ENCODE data around the gene NANS. TPM values are rescaled to one million over a fixed set of nuclear protein-coding genes. Genes with fewer than 3 reads are reported as not detected.

NANS gene
- total RNA-seq, 1 experiment from 2014 or later = 40.4 TPM

DNA sequence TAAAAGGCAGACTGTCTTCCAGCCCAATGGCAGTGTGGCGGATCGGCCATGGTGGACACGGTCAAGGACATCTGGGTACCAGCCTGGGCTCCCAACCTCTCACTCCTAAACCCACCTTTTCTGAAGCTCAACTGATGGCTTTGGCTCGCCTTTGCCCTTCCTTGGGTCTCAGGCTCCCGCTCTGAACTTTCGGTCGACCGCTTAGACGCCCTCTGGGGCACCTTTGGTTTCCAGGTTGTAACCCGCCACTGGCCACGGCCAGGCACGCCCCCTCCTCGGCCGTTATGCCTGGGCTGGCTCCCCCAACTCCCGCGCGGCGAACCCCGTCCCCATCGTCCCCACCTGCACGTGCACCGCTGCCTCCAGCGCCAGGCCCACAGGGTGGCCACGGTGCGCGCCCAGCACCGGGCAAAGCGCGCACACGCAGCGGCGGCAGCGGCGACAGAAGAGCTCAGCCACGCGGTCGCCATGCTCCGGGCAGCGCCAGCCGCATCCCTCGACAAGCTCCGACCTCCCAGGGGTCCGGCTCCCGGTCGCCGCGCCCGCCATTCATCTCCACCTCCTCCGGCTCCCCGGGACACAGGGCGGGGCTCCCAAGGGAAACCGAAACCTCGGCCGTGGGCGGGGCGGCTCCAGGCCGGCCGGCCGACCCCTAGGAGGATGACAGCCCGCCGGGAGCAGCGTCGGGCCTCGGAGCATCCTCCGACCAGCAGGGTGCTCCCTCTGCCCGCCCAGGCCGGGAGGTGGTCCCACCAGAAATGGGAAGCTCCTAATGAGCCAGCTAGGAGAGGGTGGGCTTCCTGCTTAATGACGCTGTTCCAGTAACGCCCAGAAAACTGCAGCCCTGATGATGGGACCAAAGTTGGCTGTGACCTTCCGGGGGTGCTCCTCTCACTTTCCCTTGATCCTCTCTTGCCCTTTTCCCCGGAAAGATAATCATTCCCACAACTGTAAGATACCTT, 62.4 kb downstream of the NANS start, which contains the start of gene TRIM14:
Gene TRIM14 (minus strand): TSS at position 583 of the 962 bp plus-strand sequence. CDS start 34 bp downstream, at position 549.
- TF ChIP-seq, protein P1, sequence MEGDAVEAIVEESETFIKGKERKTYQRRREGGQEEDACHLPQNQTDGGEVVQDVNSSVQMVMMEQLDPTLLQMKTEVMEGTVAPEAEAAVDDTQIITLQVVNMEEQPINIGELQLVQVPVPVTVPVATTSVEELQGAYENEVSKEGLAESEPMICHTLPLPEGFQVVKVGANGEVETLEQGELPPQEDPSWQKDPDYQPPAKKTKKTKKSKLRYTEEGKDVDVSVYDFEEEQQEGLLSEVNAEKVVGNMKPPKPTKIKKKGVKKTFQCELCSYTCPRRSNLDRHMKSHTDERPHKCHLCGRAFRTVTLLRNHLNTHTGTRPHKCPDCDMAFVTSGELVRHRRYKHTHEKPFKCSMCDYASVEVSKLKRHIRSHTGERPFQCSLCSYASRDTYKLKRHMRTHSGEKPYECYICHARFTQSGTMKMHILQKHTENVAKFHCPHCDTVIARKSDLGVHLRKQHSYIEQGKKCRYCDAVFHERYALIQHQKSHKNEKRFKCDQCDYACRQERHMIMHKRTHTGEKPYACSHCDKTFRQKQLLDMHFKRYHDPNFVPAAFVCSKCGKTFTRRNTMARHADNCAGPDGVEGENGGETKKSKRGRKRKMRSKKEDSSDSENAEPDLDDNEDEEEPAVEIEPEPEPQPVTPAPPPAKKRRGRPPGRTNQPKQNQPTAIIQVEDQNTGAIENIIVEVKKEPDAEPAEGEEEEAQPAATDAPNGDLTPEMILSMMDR (conservative IDR thresholded peaks at IDR 0.05) = 0 out of 3 replicates have a peak, but pooled peaks have one; percentile 20
- H3T11ph ChIP-seq (ENCODE audit: low read length) = no peak within 1 kb of the TSS
- no peaks in the 10 kb centered on the region for H3K79me1 ChIP-seq (ENCODE audit: insufficient read depth, low read depth, low read length, poor library complexity, severe bottlenecking)
- H3K23me2 ChIP-seq (ENCODE audit: insufficient read length, low read depth, low read length, poor library complexity, severe bottlenecking) = peaks cover 8% of the 10 kb centered on the region
- peak within 1 kb of the TSS; percentile 2 for H2AFZ ChIP-seq (ENCODE audit: low read length)
- H3K18ac ChIP-seq (ENCODE audit: insufficient read length, low read depth, low read length) = no peak within 1 kb of the TSS
- no peak within 1 kb of the TSS; a peak in 2 of 7 replicates for H3K27ac Mint-ChIP-seq
- WGBS (ENCODE audit: extremely low coverage, insufficient read length, low lambda C conversion rate) = no CpG with 5 or more reads among the region's 71 CpGs
- H3K27ac ChIP-seq (ENCODE audit: insufficient read length, low read depth, low read length) = no peak within 1 kb of the TSS
- H3K23ac ChIP-seq (ENCODE audit: insufficient read length, low read depth, low read length) = no peak within 1 kb of the TSS
- peaks cover 12 to 13% of the 10 kb centered on the region in 2 experiments for H3K4me1 Mint-ChIP-seq
- H3K4me1 ChIP-seq (ENCODE audit: insufficient read depth, low read length) = no peaks in the 10 kb centered on the region
- no peak within 1 kb of the TSS for H2BK12ac ChIP-seq (ENCODE audit: insufficient read length, low read depth, low read length)
- peak; percentile 80 for DNase-seq
- H2AK5ac ChIP-seq (ENCODE audit: insufficient read length, low read length) = no peak within 1 kb of the TSS
- no peak within 1 kb of the TSS for H2BK20ac ChIP-seq (ENCODE audit: low read depth, low read length, poor library complexity, severe bottlenecking)
- H2BK15ac ChIP-seq (ENCODE audit: low read depth, low read length) = no peak within 1 kb of the TSS
- peak within 1 kb of the TSS; percentile 56 for H3K4me2 ChIP-seq (ENCODE audit: insufficient read depth, insufficient read length, low read length)
- no peaks in the 10 kb centered on the region; a peak in 2 of 5 replicates for H3K9me3 Mint-ChIP-seq
- no peak within 1 kb of the TSS for H4K91ac ChIP-seq (ENCODE audit: insufficient read length, low read depth, low read length)
- no peak within 1 kb of the TSS for H4K5ac ChIP-seq (ENCODE audit: insufficient read length, low read depth, low read length)
- H3K27me3 Mint-ChIP-seq (ENCODE audit: low read depth) = peaks cover 13% of the 10 kb centered on the region
- no peaks in the 10 kb centered on the region for H3K9me3 ChIP-seq (ENCODE audit: control insufficient read depth, low read depth, low read length)
- H4K20me1 ChIP-seq (ENCODE audit: control insufficient read depth, insufficient read depth, insufficient read length) = no peaks in the 10 kb centered on the region
- peak within 1 kb of the TSS; percentile 59; the same call in 1 of the 2 replicates for H3K14ac ChIP-seq (ENCODE audit: insufficient read depth, low read length)
- H3K56ac ChIP-seq (ENCODE audit: insufficient read length, low read depth, low read length) = no peak within 1 kb of the TSS
- no peaks in the 10 kb centered on the region for H3K27me3 ChIP-seq (ENCODE audit: insufficient read depth, low read length)
- H3K79me2 ChIP-seq (ENCODE audit: insufficient read depth, low read length) = no peaks in the 10 kb centered on the region
- H3K4ac ChIP-seq (ENCODE audit: low read depth, low read length) = no peak within 1 kb of the TSS
- H3K9ac ChIP-seq (ENCODE audit: extremely low read depth, insufficient read length, low read length) = no peak within 1 kb of the TSS
- H2BK5ac ChIP-seq (ENCODE audit: insufficient read length, low read length) = no peak within 1 kb of the TSS
- peaks cover 0 to 2% (median 0%) of the 10 kb centered on the region in 3 experiments; a peak in 1 of 7 replicates for H3K36me3 Mint-ChIP-seq (ENCODE audit: insufficient read depth in 1 of 3, low read depth in 3 of 3)
- peak within 1 kb of the TSS; percentile 78 to 79 for H3K4me3 Mint-ChIP-seq
- no peak within 1 kb of the TSS for H2BK120ac ChIP-seq (ENCODE audit: low read depth, low read length, poor library complexity, severe bottlenecking)
- H4K8ac ChIP-seq (replicated peaks; ENCODE audit: insufficient read length, low read depth, low read length) = no peak within 1 kb of the TSS
